H1 (cell line): ENCODE measurements around the gene QRICH1. TPM values are rescaled to one million over a fixed set of nuclear protein-coding genes. Genes with fewer than 3 reads are reported as not detected.
A peak's percentile ranks its signal among the peaks of the same experiment; 100 is the strongest.

Experiments used
- CTCF ChIA-PET: fragments of 300-600 bp; sonication (Branson Sonifier 250); formaldehyde crosslinking; loops from one replicate; lab custom pipeline; 2021; ENCODE audit not compliant: partially characterized antibody; lab: Charles Lee
- POLR2A ChIA-PET: fragments of 300-600 bp; sonication (Branson Sonifier 250); formaldehyde crosslinking; loops from one replicate; lab custom pipeline; 2021; ENCODE audit warnings: inconsistent platforms; ENCODE audit not compliant: partially characterized antibody; lab: Charles Lee
- DNase-seq, 2 experiments: peaks; one replicate each; pipeline versions ENCODE4 v3.0.0 to v3.0.0-alpha.2; 2010 to 2022; ENCODE audit warnings: low spot score in 2 of 2, low read depth in 1 of 2, mixed read lengths in 1 of 2
- FAIRE-seq: peaks from 2 replicates; lab custom pipeline; 2011; peaks lifted over from hg19 to GRCh38; lab: Jason Lieb, UNC
- H2AFZ ChIP-seq: 2 replicates; pipeline ENCODE4 v1.8.1; 2012; ENCODE audit warnings: low read length, inconsistent platforms
- H2AK5ac ChIP-seq: 2 replicates; pipeline ENCODE4 v1.6.1; 2013; ENCODE audit warnings: low read depth, low read length
- H2BK120ac ChIP-seq: replicated peaks from 2 replicates; pipeline ENCODE3; 2013; ENCODE audit warnings: low read depth, low read length, inconsistent platforms
- H2BK12ac ChIP-seq: 2 replicates; pipeline ENCODE4 v1.6.1; 2013; ENCODE audit warnings: low read depth, low read length
- H2BK15ac ChIP-seq: 2 replicates; pipeline ENCODE4 v1.6.1; 2013; ENCODE audit warnings: low read length
- H2BK20ac ChIP-seq: 2 replicates; pipeline ENCODE4 v1.6.1; 2013; ENCODE audit warnings: low read length
- H2BK5ac ChIP-seq: 2 replicates; pipeline ENCODE4 v1.6.1; 2013; ENCODE audit warnings: low read depth, low read length
- H3K14ac ChIP-seq: 2 replicates; pipeline ENCODE4 v1.6.1; 2013; ENCODE audit warnings: inconsistent platforms; ENCODE audit not compliant: insufficient read length
- H3K18ac ChIP-seq: 2 replicates; pipeline ENCODE4 v1.6.1; 2013; ENCODE audit warnings: low read length; ENCODE audit errors: extremely low read depth
- H3K23ac ChIP-seq: 2 replicates; pipeline ENCODE4 v1.6.1; 2013; ENCODE audit warnings: inconsistent platforms; ENCODE audit not compliant: insufficient read length
- H3K23me2 ChIP-seq: 2 replicates; pipeline ENCODE4 v1.6.1; 2013; ENCODE audit warnings: low read depth, low read length
- H3K27ac ChIP-seq: 2 replicates; pipeline ENCODE4 v1.6.1; 2011; ENCODE audit warnings: low read depth, low read length, inconsistent platforms
- H3K27me3 ChIP-seq, 4 experiments: replicated peaks in 1 of 4; 1 replicate in 1 of 4; 2 replicates in 3 of 4; pipeline versions ENCODE4 v1.6.1 to v1.8.1; 2011 to 2013; ENCODE audit warnings: low read length in 3 of 4, mild to moderate bottlenecking in 3 of 4, inconsistent platforms in 2 of 4, mixed read lengths in 2 of 4, moderate library complexity in 1 of 4; ENCODE audit not compliant: control insufficient read depth in 3 of 4, insufficient read depth in 3 of 4; ENCODE audit errors: extremely low read depth in 1 of 4
- H3K36me3 ChIP-seq, 4 experiments: 2 replicates each; pipeline versions ENCODE4 v1.6.1 to v1.8.1; 2011 to 2013; ENCODE audit warnings: mild to moderate bottlenecking in 4 of 4, low read length in 3 of 4, moderate library complexity in 2 of 4, control low read depth in 1 of 4, inconsistent platforms in 1 of 4; ENCODE audit not compliant: insufficient read depth in 4 of 4, control insufficient read depth in 2 of 4
- H3K4ac ChIP-seq: replicated peaks from 2 replicates; pipeline ENCODE3; 2013; ENCODE audit warnings: low read length, low read depth, mixed read lengths, inconsistent platforms; ENCODE audit not compliant: insufficient read length
- H3K4me1 ChIP-seq, 4 experiments: replicated peaks in 1 of 4; 1 replicate in 1 of 4; 2 replicates in 3 of 4; pipeline versions ENCODE4 v1.6.1 to v1.8.1; 2011 to 2013; ENCODE audit warnings: low read length in 3 of 4, inconsistent platforms in 2 of 4, mixed read lengths in 1 of 4; ENCODE audit not compliant: insufficient read depth in 4 of 4, control insufficient read depth in 3 of 4
- H3K4me2 ChIP-seq, 2 experiments: 2 replicates each; pipeline versions ENCODE4 v1.6.1 to v1.8.1; 2011 to 2013; ENCODE audit warnings: low read depth in 2 of 2, low read length in 2 of 2, control low read depth in 1 of 2, inconsistent platforms in 1 of 2, mild to moderate bottlenecking in 1 of 2; ENCODE audit not compliant: insufficient read depth in 1 of 2
- H3K4me3 ChIP-seq, 4 experiments: fragments of 200-600, 300-600 bp in 1 of 4; sonication (generic), shearing (Covaris generic), sonication (Bioruptor Twin) in 1 of 4; 2 replicates each; pipeline versions ENCODE4 v1.5.1 to v1.8.1; 2011 to 2016; ENCODE audit warnings: low read length in 4 of 4, low read depth in 3 of 4, control low read depth in 2 of 4, inconsistent platforms in 2 of 4, mild to moderate bottlenecking in 2 of 4, mixed read lengths in 1 of 4, moderate library complexity in 1 of 4; ENCODE audit not compliant: insufficient read depth in 2 of 4; ENCODE audit errors: extremely low read depth in 1 of 4
- H3K56ac ChIP-seq: replicated peaks from 2 replicates; pipeline ENCODE3; 2013; ENCODE audit warnings: low read depth, mild to moderate bottlenecking, mixed read lengths, low read length, inconsistent platforms; ENCODE audit not compliant: insufficient read length
- H3K79me1 ChIP-seq: 2 replicates; pipeline ENCODE4 v1.6.1; 2013; ENCODE audit warnings: low read depth, low read length, control low read depth
- H3K79me2 ChIP-seq, 2 experiments: 2 replicates each; pipeline versions ENCODE4 v1.6.1 to v1.8.1; 2012 to 2013; ENCODE audit warnings: low read length in 2 of 2, mild to moderate bottlenecking in 2 of 2, inconsistent platforms in 1 of 2; ENCODE audit not compliant: insufficient read depth in 2 of 2, control insufficient read depth in 1 of 2
- H3K9ac ChIP-seq, 4 experiments: replicated peaks in 1 of 4; 1 replicate in 1 of 4; 2 replicates in 3 of 4; pipeline versions ENCODE4 v1.6.1 to v1.8.1; 2011 to 2013; ENCODE audit warnings: low read depth in 3 of 4, low read length in 3 of 4, control low read depth in 2 of 4, mild to moderate bottlenecking in 2 of 4, moderate library complexity in 2 of 4, inconsistent platforms in 1 of 4; ENCODE audit errors: extremely low read depth in 1 of 4
- H3K9me3 ChIP-seq, 2 experiments: 2 replicates each; pipeline versions ENCODE4 v1.6.1 to v1.8.1; 2012 to 2013; ENCODE audit warnings: mild to moderate bottlenecking in 2 of 2, moderate library complexity in 2 of 2, control low read depth in 1 of 2, inconsistent platforms in 1 of 2, low read depth in 1 of 2, low read length in 1 of 2, mixed read lengths in 1 of 2; ENCODE audit not compliant: insufficient read depth in 2 of 2
- H4K20me1 ChIP-seq, 2 experiments: replicated peaks in 1 of 2; 2 replicates each; pipeline versions ENCODE3 to v1.8.1; 2011 to 2013; ENCODE audit warnings: inconsistent platforms in 2 of 2, low read length in 2 of 2, mild to moderate bottlenecking in 1 of 2; ENCODE audit not compliant: insufficient read depth in 2 of 2, control insufficient read depth in 1 of 2
- H4K5ac ChIP-seq: 2 replicates; pipeline ENCODE4 v1.6.1; 2013; ENCODE audit warnings: low read length, low read depth, mixed read lengths, inconsistent platforms; ENCODE audit not compliant: insufficient read length
- H4K8ac ChIP-seq: 2 replicates; pipeline ENCODE4 v1.8.0; 2013; ENCODE audit warnings: mild to moderate bottlenecking, moderate library complexity, low read length, inconsistent platforms; ENCODE audit not compliant: insufficient read depth; ENCODE audit errors: extremely low read depth
- H4K91ac ChIP-seq: replicated peaks from 2 replicates; pipeline ENCODE3; 2013; ENCODE audit warnings: low read length, mixed read lengths, inconsistent platforms; ENCODE audit not compliant: insufficient read length
- CEBPB ChIP-seq: IDR thresholded peaks from 2 replicates; pipeline ENCODE4 v1.6.1; 2012; ENCODE audit warnings: low read depth, low read length
- E2F6 ChIP-seq: IDR thresholded peaks from 2 replicates; pipeline ENCODE4 v1.6.1; 2012; ENCODE audit warnings: inconsistent platforms
- EGR1 ChIP-seq: IDR thresholded peaks from 2 replicates; pipeline ENCODE4 v1.6.1; 2011; ENCODE audit warnings: low read depth, low read length, borderline replicate concordance
- JUN ChIP-seq: IDR thresholded peaks from 2 replicates; pipeline ENCODE4 v1.6.1; 2011; ENCODE audit warnings: low read depth, mild to moderate bottlenecking, improper control_type of control experiment, low read length
- NANOG ChIP-seq: IDR thresholded peaks from 2 replicates; pipeline ENCODE4 v1.6.1; 2011; ENCODE audit warnings: low read length, low read depth, mild to moderate bottlenecking, inconsistent platforms; ENCODE audit not compliant: insufficient read depth, poor library complexity, severe bottlenecking
- PHF8 ChIP-seq: fragments of 200-600 bp; sonication (generic); conservative IDR thresholded peaks from 2 replicates; pipeline ENCODE4 v1.7.1; 2012; ENCODE audit warnings: low read depth, mild to moderate bottlenecking, inconsistent platforms, low read length, moderate library complexity
- RXRA ChIP-seq: IDR thresholded peaks from 2 replicates; pipeline ENCODE4 v1.6.1; 2011; ENCODE audit warnings: low read depth, mild to moderate bottlenecking, low read length, moderate library complexity; ENCODE audit not compliant: insufficient read depth
- SIN3A ChIP-seq, 2 experiments: IDR thresholded peaks in 1 of 2; conservative IDR thresholded peaks in 1 of 2; 2 replicates each; pipeline ENCODE4 v1.6.1; 2011 to 2012; ENCODE audit warnings: low read length in 2 of 2, improper control_type of control experiment in 1 of 2, low read depth in 1 of 2, mild to moderate bottlenecking in 1 of 2
- SIX5 ChIP-seq: IDR thresholded peaks from 2 replicates; pipeline ENCODE4 v1.6.1; 2011; ENCODE audit warnings: mild to moderate bottlenecking, low read depth, low read length
- WGBS, 2 experiments: shearing (Covaris generic) in 1 of 2; methylation state at CpG; one replicate each; pipeline versions ENCODE4 v1.1.6 to v1.1.7; 2013 to 2015; ENCODE audit warnings: low lambda C conversion rate in 2 of 2, mixed read lengths in 2 of 2, inconsistent platforms in 1 of 2, low coverage in 1 of 2, missing lambda C conversion rate in 1 of 2; ENCODE audit not compliant: insufficient replicate concordance in 2 of 2, insufficient coverage in 1 of 2, insufficient read length in 1 of 2; ENCODE audit errors: extremely low coverage in 1 of 2, missing lambda C conversion rate in 1 of 2; 5-methylcytosine and 5-hydroxymethylcytosine counted together
- polyA plus RNA-seq, 7 experiments: library from polyadenylated mRNA; depleted of rRNA in 3 of 7; stranded (reverse) in 5 of 7; unstranded in 2 of 7; fragments of >200 nt in 5 of 7; fragments of 200-250 nt in 2 of 7; gene quantifications; 1 replicate in 5 of 7; 2 replicates in 1 of 7; 4 replicates in 1 of 7; pipeline versions ENCODE4 v1.2.1 to v1.2.3, GENCODE V29; 2011 to 2013; ENCODE audit warnings: missing spikeins in 2 of 7, mixed read lengths in 2 of 7
- total RNA-seq: library from RNA; stranded (reverse); fragmentation: NEBNext Ultra II Directional; extraction: Animal tissue kit (Norgen Biotek cat#: 25700); gene quantifications from 2 replicates; pipeline ENCODE4 v1.2.1, GENCODE V29; 2021

Gene QRICH1
- total and polyA plus RNA-seq, 2 of the 8 experiments (the other 6 are each of a cell fraction or from before 2014, with no cell fraction given), result 128 to 142 TPM

- Histone ChIP-seq H3K4me2 (peak within 1 kb of the TSS; percentile 88 to 98), H3K18ac (peak within 1 kb of the TSS; percentile 68; the same call in 1 of the 2 replicates), H3K56ac (peak within 1 kb of the TSS; percentile 75), H3K36me3 (peaks cover 50 to 68% (median 64%) of the 10 kb centered on the region in 4 experiments), H3K14ac (no peak within 1 kb of the TSS), H3K4me3 (peak within 1 kb of the TSS; percentile 50 to 81 (median 76)), H3K4me1 (peaks cover 0 to 8% (median 6%) of the 10 kb centered on the region in 4 experiments; a peak in 5 of 7 replicates), H2AFZ (no peak within 1 kb of the TSS), H2BK12ac (no peak within 1 kb of the TSS), H4K20me1 (peaks cover 10 to 21% of the 10 kb centered on the region in 2 experiments), H4K91ac (peak within 1 kb of the TSS; percentile 77), H3K27ac (peak within 1 kb of the TSS; percentile 82), H3K79me1 (peaks cover 8% of the 10 kb centered on the region), H3K23ac (no peak within 1 kb of the TSS), H2BK20ac (no peak within 1 kb of the TSS), H3K27me3 (no peaks in the 10 kb centered on the region; a peak in 1 of 7 replicates), H2BK15ac (no peak within 1 kb of the TSS), H2BK120ac (no peak within 1 kb of the TSS), H4K5ac (peak within 1 kb of the TSS; percentile 71), H3K4ac (peak within 1 kb of the TSS; percentile 94), H4K8ac (peak within 1 kb of the TSS; percentile 96), H3K79me2 (peaks cover 4 to 15% of the 10 kb centered on the region in 2 experiments; a peak in 3 of 4 replicates), H3K9ac (peak within 1 kb of the TSS; percentile 75 to 83 (median 82)), H3K9me3 (no peaks in the 10 kb centered on the region), H3K23me2 (peaks cover 7% of the 10 kb centered on the region), H2AK5ac (no peak within 1 kb of the TSS; the same call in 1 of the 2 replicates), H2BK5ac (peak within 1 kb of the TSS; percentile 50; the same call in 1 of the 2 replicates)
- DNase-seq (peak; percentile 79 to 97), FAIRE-seq (no peak)
- ChIA-PET CTCF (interaction anchor here (1.3 kb wide), 1 partner anchor 15 kb away, joined by 5 read pairs; no protein-coding TSS in a partner anchor), POLR2A (interaction anchor here (0.6 to 33.9 kb wide), 33 partner anchors 12 to 450 kb away, joined by 3 to 1518 read pairs (median 4); partner anchors contain the start of genes ARIH2, CELSR3, DALRD3 and IP6K2)
- 10% methylated on average over 55 of the region's 55 CpGs; no CpG with 5 or more reads in 1 of the 2 experiments for WGBS, 2 experiments
- TF ChIP-seq SIX5 (no peak), CEBPB (peak; percentile 91), RXRA (no peak), JUN (no peak), SIN3A (conservative IDR thresholded peaks at IDR 0.05 in 1 of 2, IDR thresholded peaks at IDR 0.05 in 1 of 2; ENCODE audit: low read depth in 1 of 2, low read length in 2 of 2) (peak in 1 of 2 experiments; percentile 78; a peak in 2 of 4 replicates), NANOG (no peak), EGR1 (peak; percentile 92), PHF8 (peak; percentile 95), E2F6 (peak; percentile 91)
Observed at GRCh38 chr3:49028673-49029562, 65.0 kb downstream of the QRICH1 start, which contains the start of gene IMPDH2. IMPDH2 (minus strand) TSS chr3:49029398; CDS start chr3:49029350, 48 bp downstream.
